GM12878 (cell line): Measurements from ENCODE around the gene RPS8. TPM values are rescaled to one million over a fixed set of nuclear protein-coding genes. Genes with fewer than 3 reads are reported as not detected.
A peak's percentile ranks its signal among the peaks of the same experiment; 100 is the strongest.

Experiments used
- DPF2 ChIP-seq: fragments of 450-650 bp; IDR thresholded peaks from 2 replicates; pipeline ENCODE4 v1.6.1; 2017; ENCODE audit warnings: mild to moderate bottlenecking
- E4F1 ChIP-seq: fragments of 450-650 bp; IDR thresholded peaks from 2 replicates; pipeline ENCODE4 v1.6.1; 2018; ENCODE audit warnings: borderline replicate concordance, mild to moderate bottlenecking; ENCODE audit not compliant: partially characterized antibody
- ESRRA ChIP-seq: IDR thresholded peaks from 2 replicates; pipeline ENCODE4 v1.6.1; 2012; ENCODE audit warnings: mild to moderate bottlenecking, low read length, improper control_type of control experiment
- GATAD2B ChIP-seq: fragments of 450-650 bp; conservative IDR thresholded peaks from 2 replicates; pipeline ENCODE4 v1.6.1; 2017; ENCODE audit warnings: low read depth, mild to moderate bottlenecking, moderate library complexity
- HDAC2 ChIP-seq: fragments of 200-600 bp; sonication (generic); IDR thresholded peaks from 2 replicates; pipeline ENCODE4 v1.6.1; 2017
- MAX ChIP-seq: IDR thresholded peaks from 2 replicates; pipeline ENCODE4 v1.6.1; 2012; ENCODE audit warnings: low read depth, low read length, improper control_type of control experiment
- NR2C1 ChIP-seq: fragments of 450-650 bp; IDR thresholded peaks from 2 replicates; pipeline ENCODE4 v1.6.1; 2017; ENCODE audit warnings: antibody characterized with exemption, mild to moderate bottlenecking, moderate library complexity
- NRF1 ChIP-seq: conservative IDR thresholded peaks from 2 replicates; pipeline ENCODE4 v1.6.1; 2011; ENCODE audit warnings: mild to moderate bottlenecking, low read depth, low read length, improper control_type of control experiment
- RB1 ChIP-seq: fragments of 450-650 bp; formaldehyde crosslinking; IDR thresholded peaks from 2 replicates; pipeline ENCODE4 v1.6.1; 2017; ENCODE audit warnings: mild to moderate bottlenecking, borderline replicate concordance
- SIX5 ChIP-seq: IDR thresholded peaks from 2 replicates; pipeline ENCODE4 v1.6.1; 2011; ENCODE audit warnings: mild to moderate bottlenecking, low read depth, low read length, moderate library complexity; ENCODE audit not compliant: severe bottlenecking
- SKIL ChIP-seq: fragments of 450-650 bp; IDR thresholded peaks from 2 replicates; pipeline ENCODE4 v1.6.1; 2017; ENCODE audit warnings: mild to moderate bottlenecking, low read depth, inconsistent platforms; ENCODE audit not compliant: poor library complexity, severe bottlenecking
- SMC3 ChIP-seq: IDR thresholded peaks from 2 replicates; pipeline ENCODE4 v1.6.1; 2011; ENCODE audit warnings: low read length, improper control_type of control experiment, borderline replicate concordance
- TBL1XR1 ChIP-seq: IDR thresholded peaks from 2 replicates; pipeline ENCODE4 v1.6.1; 2012; ENCODE audit warnings: low read depth, low read length, improper control_type of control experiment
- TCF7 ChIP-seq: IDR thresholded peaks from 2 replicates; pipeline ENCODE4 v1.6.1; 2014; ENCODE audit warnings: antibody characterized with exemption, borderline replicate concordance
- ZSCAN29 ChIP-seq: fragments of 450-650 bp; IDR thresholded peaks from 2 replicates; pipeline ENCODE4 v1.6.1; 2017; ENCODE audit warnings: mild to moderate bottlenecking, moderate library complexity
- polyA plus RNA-seq, 11 experiments: library from polyadenylated mRNA; depleted of rRNA in 4 of 11; unstranded in 6 of 11; stranded (reverse) in 5 of 11; fragments of >200 nt; fragmentation: Nextera tagmentation in 4 of 11; fragmentation: Illumina TruSeq in 1 of 11; extraction: Ambion mirVana in 4 of 11; extraction: Trizol in 1 of 11; gene quantifications; 1 replicate in 1 of 11; 2 replicates in 10 of 11; pipeline versions ENCODE4 v1.2.1 to v1.2.3, GENCODE V29; 2011 to 2016; ENCODE audit warnings: inconsistent platforms in 2 of 11, missing spikeins in 2 of 11, low read depth in 1 of 11
- total RNA-seq, 4 experiments: library from RNA; depleted of rRNA in 3 of 4; stranded (reverse); fragments of >200 nt in 3 of 4; fragmentation: Illumina TruSeq in 1 of 4; extraction: Trizol in 1 of 4; gene quantifications; 2 replicates each; pipeline versions ENCODE4 v1.2.1 to v1.2.3, GENCODE V29; 2013 to 2021
- TF ChIP-seq, protein P1 (sequence below): IDR thresholded peaks from 2 replicates; pipeline ENCODE4 v1.6.1; 2012; ENCODE audit warnings: mild to moderate bottlenecking, low read depth, low read length
- TF ChIP-seq, protein P2 (sequence below): fragments of 450-650 bp; IDR thresholded peaks from 2 replicates; pipeline ENCODE4 v1.6.1; 2018; ENCODE audit warnings: mild to moderate bottlenecking, low read depth, moderate library complexity; ENCODE audit not compliant: partially characterized antibody

RPS8 gene
- total and polyA plus RNA-seq, 10 of the 15 experiments (the other 5 are each of a cell fraction or from before 2014, with no cell fraction given), result 1,296 to 3,461 (median 2,877) TPM

GRCh38 chr1:44808938-44809917 lies 33.9 kb downstream of the RPS8 start (continued):
- TF ChIP-seq ZSCAN29, result no peak
- TF ChIP-seq GATAD2B, result no peak
- no peak for TF ChIP-seq NRF1
- TF ChIP-seq SMC3, result 0 out of 2 replicates have a peak, but pooled peaks have one; percentile 20
- TF ChIP-seq SIX5, result no peak
- no peak for TF ChIP-seq TCF7
- TF ChIP-seq TBL1XR1, result no peak
- TF ChIP-seq ESRRA, result no peak
- no peak for TF ChIP-seq HDAC2
- no peak for TF ChIP-seq RB1
- TF ChIP-seq, protein P1, sequence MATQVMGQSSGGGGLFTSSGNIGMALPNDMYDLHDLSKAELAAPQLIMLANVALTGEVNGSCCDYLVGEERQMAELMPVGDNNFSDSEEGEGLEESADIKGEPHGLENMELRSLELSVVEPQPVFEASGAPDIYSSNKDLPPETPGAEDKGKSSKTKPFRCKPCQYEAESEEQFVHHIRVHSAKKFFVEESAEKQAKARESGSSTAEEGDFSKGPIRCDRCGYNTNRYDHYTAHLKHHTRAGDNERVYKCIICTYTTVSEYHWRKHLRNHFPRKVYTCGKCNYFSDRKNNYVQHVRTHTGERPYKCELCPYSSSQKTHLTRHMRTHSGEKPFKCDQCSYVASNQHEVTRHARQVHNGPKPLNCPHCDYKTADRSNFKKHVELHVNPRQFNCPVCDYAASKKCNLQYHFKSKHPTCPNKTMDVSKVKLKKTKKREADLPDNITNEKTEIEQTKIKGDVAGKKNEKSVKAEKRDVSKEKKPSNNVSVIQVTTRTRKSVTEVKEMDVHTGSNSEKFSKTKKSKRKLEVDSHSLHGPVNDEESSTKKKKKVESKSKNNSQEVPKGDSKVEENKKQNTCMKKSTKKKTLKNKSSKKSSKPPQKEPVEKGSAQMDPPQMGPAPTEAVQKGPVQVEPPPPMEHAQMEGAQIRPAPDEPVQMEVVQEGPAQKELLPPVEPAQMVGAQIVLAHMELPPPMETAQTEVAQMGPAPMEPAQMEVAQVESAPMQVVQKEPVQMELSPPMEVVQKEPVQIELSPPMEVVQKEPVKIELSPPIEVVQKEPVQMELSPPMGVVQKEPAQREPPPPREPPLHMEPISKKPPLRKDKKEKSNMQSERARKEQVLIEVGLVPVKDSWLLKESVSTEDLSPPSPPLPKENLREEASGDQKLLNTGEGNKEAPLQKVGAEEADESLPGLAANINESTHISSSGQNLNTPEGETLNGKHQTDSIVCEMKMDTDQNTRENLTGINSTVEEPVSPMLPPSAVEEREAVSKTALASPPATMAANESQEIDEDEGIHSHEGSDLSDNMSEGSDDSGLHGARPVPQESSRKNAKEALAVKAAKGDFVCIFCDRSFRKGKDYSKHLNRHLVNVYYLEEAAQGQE, result 0 out of 2 replicates have a peak, but pooled peaks have one; percentile 5
- no peak for TF ChIP-seq E4F1
- no peak for TF ChIP-seq SKIL
- peak; percentile 14; the same call in 1 of the 2 replicates for TF ChIP-seq MAX
- TF ChIP-seq NR2C1, result no peak
- TF ChIP-seq DPF2, result peak; percentile 65; the same call in 1 of the 2 replicates
- TF ChIP-seq, protein P2, sequence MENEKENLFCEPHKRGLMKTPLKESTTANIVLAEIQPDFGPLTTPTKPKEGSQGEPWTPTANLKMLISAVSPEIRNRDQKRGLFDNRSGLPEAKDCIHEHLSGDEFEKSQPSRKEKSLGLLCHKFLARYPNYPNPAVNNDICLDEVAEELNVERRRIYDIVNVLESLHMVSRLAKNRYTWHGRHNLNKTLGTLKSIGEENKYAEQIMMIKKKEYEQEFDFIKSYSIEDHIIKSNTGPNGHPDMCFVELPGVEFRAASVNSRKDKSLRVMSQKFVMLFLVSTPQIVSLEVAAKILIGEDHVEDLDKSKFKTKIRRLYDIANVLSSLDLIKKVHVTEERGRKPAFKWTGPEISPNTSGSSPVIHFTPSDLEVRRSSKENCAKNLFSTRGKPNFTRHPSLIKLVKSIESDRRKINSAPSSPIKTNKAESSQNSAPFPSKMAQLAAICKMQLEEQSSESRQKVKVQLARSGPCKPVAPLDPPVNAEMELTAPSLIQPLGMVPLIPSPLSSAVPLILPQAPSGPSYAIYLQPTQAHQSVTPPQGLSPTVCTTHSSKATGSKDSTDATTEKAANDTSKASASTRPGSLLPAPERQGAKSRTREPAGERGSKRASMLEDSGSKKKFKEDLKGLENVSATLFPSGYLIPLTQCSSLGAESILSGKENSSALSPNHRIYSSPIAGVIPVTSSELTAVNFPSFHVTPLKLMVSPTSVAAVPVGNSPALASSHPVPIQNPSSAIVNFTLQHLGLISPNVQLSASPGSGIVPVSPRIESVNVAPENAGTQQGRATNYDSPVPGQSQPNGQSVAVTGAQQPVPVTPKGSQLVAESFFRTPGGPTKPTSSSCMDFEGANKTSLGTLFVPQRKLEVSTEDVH, result no peak
